Gastroesophageal sphincter (tissue), 4 donors: Measurements from ENCODE around the gene ESPNL. TPM values are rescaled to one million over a fixed set of nuclear protein-coding genes. Genes with fewer than 3 reads are reported as not detected.

Experiments
- ATAC-seq: fragments of 150-250 bp; one replicate; pipeline ENCODE4 v1.9.1; 2016; ENCODE audit warnings: mild to moderate bottlenecking, moderate library complexity
- H3K27ac ChIP-seq, 4 donors: fragments of 200-600 bp; sonication (generic) in 3 of 4; 1 replicate in 3 of 4; 2 replicates in 1 of 4; pipeline ENCODE4 v1.5.1; 2016 to 2019
- H3K27me3 ChIP-seq: fragments of 200-600 bp; sonication (generic); one replicate; pipeline ENCODE4 v1.5.1; 2019
- H3K36me3 ChIP-seq, 2 donors: fragments of 200-600 bp; sonication (generic); one replicate each; pipeline ENCODE4 v1.5.1; 2019; ENCODE audit warnings: control low read depth in 1 of 2
- H3K4me1 ChIP-seq, 3 donors: fragments of 200-600 bp; sonication (generic); 1 replicate in 2 of 3; 2 replicates in 1 of 3; pipeline ENCODE4 v1.5.1; 2016 to 2019; ENCODE audit warnings: control low read depth in 2 of 3
- H3K4me3 ChIP-seq, 2 donors: fragments of 200-600 bp; sonication (generic); one replicate each; pipeline ENCODE4 v1.5.1; 2019; ENCODE audit warnings: mild to moderate bottlenecking in 1 of 2, moderate library complexity in 1 of 2
- H3K9me3 ChIP-seq, 3 donors: fragments of 200-600 bp; sonication (generic); one replicate each; pipeline ENCODE4 v1.5.1; 2017 to 2019; ENCODE audit warnings: control low read depth in 2 of 3
- EP300 ChIP-seq: sonication (generic); formaldehyde crosslinking; IDR thresholded peaks from one replicate; pipeline ENCODE4 v1.6.1; 2017; ENCODE audit warnings: antibody characterized with exemption, mild to moderate bottlenecking
- POLR2A ChIP-seq, 2 donors: fragments of 450-650 bp; IDR thresholded peaks; one replicate each; pipeline ENCODE4 v1.6.1; 2017; ENCODE audit warnings: antibody characterized with exemption in 2 of 2, mild to moderate bottlenecking in 2 of 2, moderate library complexity in 1 of 2
- POLR2AphosphoS5 ChIP-seq: sonication (generic); formaldehyde crosslinking; IDR thresholded peaks from one replicate; pipeline ENCODE4 v1.6.1; 2017; ENCODE audit warnings: antibody characterized with exemption
- WGBS, 2 donors: methylation state at CpG; one replicate each; pipeline ENCODE4 v1.1.5; 2018; ENCODE audit warnings: low coverage in 1 of 2; 5-methylcytosine and 5-hydroxymethylcytosine counted together
- total RNA-seq, 4 donors: library from RNA; depleted of rRNA; stranded (reverse); fragments of >200 nt; gene quantifications; one replicate each; pipeline ENCODE4 v1.1.0, GENCODE V29; 2016
- TF ChIP-seq, protein P1 (sequence below), 4 experiments: fragments of 200-600 bp in 2 of 4; fragments of 450-650 bp in 2 of 4; sonication (generic) in 1 of 4; IDR thresholded peaks; one replicate each; pipeline ENCODE4 v1.5.1; 2017 to 2019; ENCODE audit warnings: antibody characterized with exemption in 4 of 4, mild to moderate bottlenecking in 2 of 4, moderate library complexity in 2 of 4

ESPNL gene
- total RNA-seq, 4 donors from 2014 or later: 0.12 to 3.4 (median 0.31) TPM; not detected in 1

DNA sequence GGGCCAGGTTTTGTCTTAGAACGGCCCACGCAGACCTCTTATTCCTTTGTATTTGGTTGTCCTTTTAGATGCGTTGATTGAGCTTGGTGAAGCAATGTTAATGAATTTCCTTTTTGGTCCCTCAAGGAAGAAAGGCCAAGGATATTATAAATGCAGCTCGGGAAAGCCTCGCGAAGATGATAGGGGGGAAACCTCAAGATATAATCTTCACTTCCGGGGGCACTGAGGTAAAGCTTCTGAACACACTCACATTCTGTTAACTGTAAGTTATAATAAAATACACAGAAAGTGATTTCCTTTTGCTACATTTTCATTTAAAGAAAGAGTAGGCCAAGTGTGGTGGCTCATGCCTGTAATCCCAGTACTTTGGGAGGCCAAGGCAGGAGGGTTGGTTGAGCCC, 32.2 kb upstream of the ESPNL start:
- no peak overlapping the region for H3K27ac ChIP-seq
- H3K36me3 ChIP-seq: peaks cover 0 to 84% of the 10 kb centered on the region in 2 donors
- TF ChIP-seq EP300: no peak
- TF ChIP-seq POLR2AphosphoS5: no peak
- TF ChIP-seq, protein P1, sequence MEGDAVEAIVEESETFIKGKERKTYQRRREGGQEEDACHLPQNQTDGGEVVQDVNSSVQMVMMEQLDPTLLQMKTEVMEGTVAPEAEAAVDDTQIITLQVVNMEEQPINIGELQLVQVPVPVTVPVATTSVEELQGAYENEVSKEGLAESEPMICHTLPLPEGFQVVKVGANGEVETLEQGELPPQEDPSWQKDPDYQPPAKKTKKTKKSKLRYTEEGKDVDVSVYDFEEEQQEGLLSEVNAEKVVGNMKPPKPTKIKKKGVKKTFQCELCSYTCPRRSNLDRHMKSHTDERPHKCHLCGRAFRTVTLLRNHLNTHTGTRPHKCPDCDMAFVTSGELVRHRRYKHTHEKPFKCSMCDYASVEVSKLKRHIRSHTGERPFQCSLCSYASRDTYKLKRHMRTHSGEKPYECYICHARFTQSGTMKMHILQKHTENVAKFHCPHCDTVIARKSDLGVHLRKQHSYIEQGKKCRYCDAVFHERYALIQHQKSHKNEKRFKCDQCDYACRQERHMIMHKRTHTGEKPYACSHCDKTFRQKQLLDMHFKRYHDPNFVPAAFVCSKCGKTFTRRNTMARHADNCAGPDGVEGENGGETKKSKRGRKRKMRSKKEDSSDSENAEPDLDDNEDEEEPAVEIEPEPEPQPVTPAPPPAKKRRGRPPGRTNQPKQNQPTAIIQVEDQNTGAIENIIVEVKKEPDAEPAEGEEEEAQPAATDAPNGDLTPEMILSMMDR (IDR thresholded peaks at IDR 0.05): no peak
- TF ChIP-seq POLR2A (IDR thresholded peaks at IDR 0.05): no peak
- H3K9me3 ChIP-seq: no peaks in the 10 kb centered on the region
- H3K4me1 ChIP-seq: no peaks in the 10 kb centered on the region
- WGBS, 2 donors: 92 to 93% methylated on average over 7 of the region's 7 CpGs
- no peak overlapping the region for H3K4me3 ChIP-seq
- H3K27me3 ChIP-seq: no peaks in the 10 kb centered on the region
- no peak for ATAC-seq

DNA sequence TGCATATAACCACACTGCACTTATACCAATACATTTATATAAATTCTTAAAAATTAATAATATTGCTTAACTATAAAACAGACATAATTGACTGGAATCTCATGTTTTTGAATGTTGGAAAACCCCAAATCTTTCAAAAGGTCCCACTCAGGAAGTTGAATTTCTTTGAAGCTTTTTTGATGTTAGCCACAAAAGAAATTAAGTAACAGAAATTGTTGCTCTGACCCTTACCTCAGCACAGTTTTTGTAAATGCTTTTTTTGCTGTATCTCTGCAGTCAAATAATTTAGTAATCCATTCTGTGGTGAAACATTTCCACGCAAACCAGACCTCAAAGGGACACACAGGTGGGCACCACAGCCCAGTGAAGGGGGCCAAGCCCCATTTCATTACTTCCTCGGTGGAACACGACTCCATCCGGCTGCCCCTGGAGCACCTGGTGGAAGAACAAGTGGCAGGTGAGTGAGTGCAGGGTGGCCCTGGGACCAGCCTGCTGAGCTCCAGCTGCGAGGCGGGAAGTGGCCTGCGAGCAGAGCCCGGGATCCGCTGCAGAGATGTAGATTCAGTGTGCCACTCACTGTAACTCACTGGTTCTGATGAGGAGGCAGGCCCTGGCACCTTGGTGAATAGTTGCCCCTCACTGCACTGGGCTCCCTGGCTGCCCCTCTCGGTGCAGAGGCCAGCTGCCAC, 31.0 kb upstream of the ESPNL start:
- 100% methylated on average over 2 of the region's 10 CpGs for WGBS, 2 donors
- Histone ChIP-seq H3K4me3 (no peak overlapping the region), H3K9me3 (no peaks in the 10 kb centered on the region), H3K27ac (no peak overlapping the region), H3K4me1 (no peaks in the 10 kb centered on the region), H3K36me3 (peaks cover 0 to 93% of the 10 kb centered on the region in 2 donors), H3K27me3 (no peaks in the 10 kb centered on the region)
- TF ChIP-seq, protein P1 (IDR thresholded peaks at IDR 0.05): no peak
- TF ChIP-seq POLR2A (IDR thresholded peaks at IDR 0.05) (no peak), POLR2AphosphoS5 (no peak), EP300 (no peak)
- ATAC-seq: no peak

DNA sequence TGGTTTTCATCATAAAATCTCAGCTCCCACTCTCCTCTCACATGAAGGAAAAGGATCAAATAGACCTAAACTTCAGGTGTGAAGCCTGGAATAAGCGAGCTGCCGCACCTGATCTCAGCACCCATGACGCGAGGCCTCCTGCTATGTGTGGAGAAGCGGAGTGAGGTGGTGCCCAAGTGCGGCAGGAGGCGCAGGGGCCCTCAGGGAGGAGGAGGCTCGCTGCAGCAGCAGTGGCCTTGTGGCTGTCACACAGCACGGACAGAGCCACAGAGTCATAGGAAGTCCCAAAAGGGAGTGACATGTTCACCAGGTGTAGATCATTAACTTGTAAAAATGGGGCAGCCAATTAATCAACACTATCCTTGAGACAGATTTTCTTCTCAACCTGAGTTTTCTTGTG, 30.3 kb upstream of the ESPNL start:
- H3K4me3 ChIP-seq: no peak overlapping the region
- peaks cover 0 to 94% of the 10 kb centered on the region in 2 donors for H3K36me3 ChIP-seq
- 83 to 98% methylated on average over 5 to 6 of the region's 9 CpGs for WGBS, 2 donors
- no peak for ATAC-seq
- no peaks in the 10 kb centered on the region for H3K27me3 ChIP-seq
- H3K9me3 ChIP-seq: no peaks in the 10 kb centered on the region
- H3K27ac ChIP-seq: no peak overlapping the region
- TF ChIP-seq POLR2A (IDR thresholded peaks at IDR 0.05) (no peak), EP300 (no peak), POLR2AphosphoS5 (no peak)
- TF ChIP-seq, protein P1 (IDR thresholded peaks at IDR 0.05): no peak
- H3K4me1 ChIP-seq: no peaks in the 10 kb centered on the region

DNA sequence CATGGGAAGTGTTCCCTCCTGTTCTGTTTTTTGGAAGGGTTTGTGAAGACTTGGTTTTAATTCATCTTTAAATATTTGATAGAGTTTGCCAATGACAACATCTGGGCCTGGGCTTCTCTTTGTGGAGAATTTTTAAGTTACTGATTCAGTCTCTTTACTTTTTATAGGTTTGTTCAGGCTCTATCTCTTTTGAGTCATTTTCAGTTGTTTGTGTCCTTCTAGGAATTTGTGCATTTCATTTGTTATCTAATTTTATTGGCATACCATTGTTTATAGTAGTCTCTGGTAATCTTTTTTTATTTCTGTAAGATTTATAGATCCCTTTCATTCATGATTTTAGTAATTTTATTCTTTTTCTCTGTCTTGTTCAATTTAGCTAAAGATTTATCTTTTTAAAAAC, 24.7 kb upstream of the ESPNL start:
- no peak for ATAC-seq
- H3K27me3 ChIP-seq: no peaks in the 10 kb centered on the region
- no peaks in the 10 kb centered on the region for H3K4me1 ChIP-seq
- H3K36me3 ChIP-seq: peaks cover 0 to 53% of the 10 kb centered on the region in 2 donors
- no peak overlapping the region for H3K4me3 ChIP-seq
- TF ChIP-seq, protein P1 (IDR thresholded peaks at IDR 0.05): no peak
- TF ChIP-seq POLR2AphosphoS5 (no peak), EP300 (no peak), POLR2A (IDR thresholded peaks at IDR 0.05) (no peak)
- H3K9me3 ChIP-seq: no peaks in the 10 kb centered on the region
- no peak overlapping the region for H3K27ac ChIP-seq

DNA sequence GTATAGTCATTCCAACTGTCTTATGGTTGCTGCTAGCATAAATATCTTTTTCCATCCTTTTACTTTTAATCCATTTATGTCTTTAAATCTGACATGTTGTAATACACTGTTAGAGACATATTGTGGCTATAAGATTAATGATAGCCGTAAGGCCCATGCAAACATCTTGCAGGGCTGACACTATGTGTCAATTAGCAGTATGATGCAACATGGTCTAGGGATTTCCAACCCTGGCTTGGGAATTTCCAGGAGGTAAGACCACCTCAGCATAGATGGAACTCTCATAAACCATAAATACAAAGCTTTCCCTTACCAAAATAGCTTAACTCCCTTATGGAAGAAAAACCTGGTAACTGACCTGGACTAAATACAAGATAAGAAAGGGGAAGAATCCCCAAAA, 22.8 kb upstream of the ESPNL start:
- H3K36me3 ChIP-seq: peaks cover 0 to 52% of the 10 kb centered on the region in 2 donors
- 88% methylated on average over 1 of the region's 1 CpG; no CpG with 5 or more reads in 1 of the 2 donors for WGBS, 2 donors
- TF ChIP-seq EP300 (no peak), POLR2AphosphoS5 (no peak), POLR2A (IDR thresholded peaks at IDR 0.05) (no peak)
- TF ChIP-seq, protein P1 (IDR thresholded peaks at IDR 0.05): no peak
- H3K9me3 ChIP-seq: no peaks in the 10 kb centered on the region
- H3K4me3 ChIP-seq: no peak overlapping the region
- ATAC-seq: no peak
- H3K27me3 ChIP-seq: no peaks in the 10 kb centered on the region
- H3K27ac ChIP-seq: no peak overlapping the region
- H3K4me1 ChIP-seq: no peaks in the 10 kb centered on the region
